Measurements from ENCODE around the gene SLC9B1. TPM values are rescaled to one million over a fixed set of nuclear protein-coding genes. Genes with fewer than 3 reads are reported as not detected.

SLC9B1 gene
- total RNA-seq, 4 donors from 2014 or later: 0.25 to 2.8 (median 0.94) TPM

- WGBS, 2 donors (ENCODE audit: low coverage in 1 of 2): 90 to 100% methylated on average over 2 of the region's 2 CpGs
- Histone ChIP-seq H3K27me3 (no peaks in the 10 kb centered on the region), H3K4me3 (no peak overlapping the region), H3K4me1 (no peaks in the 10 kb centered on the region), H3K36me3 (peaks cover 0 to 52% of the 10 kb centered on the region in 2 donors), H3K27ac (no peak overlapping the region), H3K9me3 (no peaks in the 10 kb centered on the region)
- ATAC-seq: no peak
- TF ChIP-seq EP300 (IDR thresholded peaks at IDR 0.05): no peak
- no peak for TF ChIP-seq POLR2AphosphoS5 (IDR thresholded peaks at IDR 0.05)
- no peak for TF ChIP-seq CTCF (IDR thresholded peaks at IDR 0.05)
- no peak for TF ChIP-seq POLR2A (IDR thresholded peaks at IDR 0.05)
Observed at GRCh38 chr4:103044183-103044582, 24.7 kb upstream of the SLC9B1 start.

GRCh38 chr4:103036169-103036568 is 16.7 kb upstream of the SLC9B1 start:
- Histone ChIP-seq H3K27ac (no peak overlapping the region), H3K4me3 (no peak overlapping the region), H3K4me1 (no peaks in the 10 kb centered on the region), H3K36me3 (peaks cover 0 to 15% of the 10 kb centered on the region in 2 donors), H3K27me3 (no peaks in the 10 kb centered on the region), H3K9me3 (no peaks in the 10 kb centered on the region)
- 95 to 97% methylated on average over 2 of the region's 2 CpGs for WGBS, 2 donors (ENCODE audit: low coverage in 1 of 2)
- no peak for ATAC-seq
- TF ChIP-seq EP300 (IDR thresholded peaks at IDR 0.05) (no peak), POLR2AphosphoS5 (IDR thresholded peaks at IDR 0.05) (no peak), CTCF (IDR thresholded peaks at IDR 0.05) (no peak), POLR2A (IDR thresholded peaks at IDR 0.05) (no peak)

GRCh38 chr4:103032574-103032973 is 13.1 kb upstream of the SLC9B1 start:
- H3K36me3 ChIP-seq: peaks cover 0 to 20% of the 10 kb centered on the region in 2 donors
- 71 to 75% methylated on average over 1 to 2 of the region's 2 CpGs for WGBS, 2 donors (ENCODE audit: low coverage in 1 of 2)
- H3K4me3 ChIP-seq: no peak overlapping the region
- no peaks in the 10 kb centered on the region for H3K27me3 ChIP-seq
- TF ChIP-seq POLR2AphosphoS5 (IDR thresholded peaks at IDR 0.05): no peak
- TF ChIP-seq CTCF (IDR thresholded peaks at IDR 0.05): peak in 2 of 4 experiments; percentile 5 to 40
- ATAC-seq: no peak
- no peaks in the 10 kb centered on the region for H3K9me3 ChIP-seq
- no peak overlapping the region for H3K27ac ChIP-seq
- no peaks in the 10 kb centered on the region for H3K4me1 ChIP-seq

- Histone ChIP-seq H3K4me3 (no peak overlapping the region), H3K36me3 (peaks cover 0 to 25% of the 10 kb centered on the region in 2 donors), H3K4me1 (no peaks in the 10 kb centered on the region), H3K27ac (no peak overlapping the region), H3K27me3 (no peaks in the 10 kb centered on the region), H3K9me3 (no peaks in the 10 kb centered on the region)
- TF ChIP-seq EP300 (IDR thresholded peaks at IDR 0.05): no peak
- TF ChIP-seq CTCF (IDR thresholded peaks at IDR 0.05): no peak
- TF ChIP-seq POLR2AphosphoS5 (IDR thresholded peaks at IDR 0.05): no peak
- no peak for TF ChIP-seq POLR2A (IDR thresholded peaks at IDR 0.05)
- no peak for ATAC-seq
- WGBS, 2 donors (ENCODE audit: low coverage in 1 of 2): 92 to 94% methylated on average over 2 to 3 of the region's 3 CpGs
Observed at GRCh38 chr4:103030791-103031190, 11.3 kb upstream of the SLC9B1 start.

- Histone ChIP-seq H3K27ac (no peak overlapping the region), H3K4me3 (no peak overlapping the region), H3K36me3 (peaks cover 0 to 26% of the 10 kb centered on the region in 2 donors), H3K4me1 (no peaks in the 10 kb centered on the region), H3K27me3 (no peaks in the 10 kb centered on the region), H3K9me3 (no peaks in the 10 kb centered on the region)
- TF ChIP-seq POLR2A (IDR thresholded peaks at IDR 0.05) (no peak), CTCF (IDR thresholded peaks at IDR 0.05) (no peak), EP300 (IDR thresholded peaks at IDR 0.05) (no peak), POLR2AphosphoS5 (IDR thresholded peaks at IDR 0.05) (no peak)
- ATAC-seq: no peak
- WGBS, 2 donors (ENCODE audit: low coverage in 1 of 2): 86 to 100% methylated on average over 1 of the region's 1 CpG
Observed at GRCh38 chr4:103029300-103029699, 9.8 kb upstream of the SLC9B1 start.
